ENCODE results near the gene XPO5. TPM values are rescaled to one million over a fixed set of nuclear protein-coding genes. Genes with fewer than 3 reads are reported as not detected.

The XPO5 gene
- total RNA-seq, 1 experiment from 2014 or later = 77.4 TPM

GRCh38 chr6:43621078-43621835 lies 45.4 kb upstream of the XPO5 start:
- TF ChIP-seq POLR2AphosphoS5 (IDR thresholded peaks at IDR 0.05; ENCODE audit: low read depth, low read length) = peak; percentile 56; the same call in 1 of the 2 replicates
- no peak for TF ChIP-seq EGR1 (IDR thresholded peaks at IDR 0.05; ENCODE audit: low read depth)
- H3K36me3 ChIP-seq (ENCODE audit: control insufficient read depth in 1 of 2, insufficient read depth in 2 of 2, low read length in 2 of 2) = peaks cover 26 to 55% of the 10 kb centered on the region in 2 experiments; a peak in 3 of 4 replicates
- no peaks in the 10 kb centered on the region for H4K20me1 ChIP-seq (ENCODE audit: insufficient read depth)
- POLR2A ChIA-PET = no interaction called here
- no peak overlapping the region for H2AFZ ChIP-seq (ENCODE audit: low read depth, low read length, poor library complexity, severe bottlenecking)
- RAD21 ChIA-PET (ENCODE audit: low non-redundant PET in 1 of 2, low total read pairs in 2 of 2, uncharacterized antibody in 2 of 2, unreplicated experiment in 2 of 2) = no interaction called here
- no peaks in the 10 kb centered on the region for H3K4me1 ChIP-seq (ENCODE audit: control insufficient read depth in 1 of 2, insufficient read depth in 2 of 2, low read length in 2 of 2)
- DNase-seq (ENCODE audit: low read depth, low spot score) (no peak), ATAC-seq (peak; percentile 10; the same call in 1 of the 2 replicates)
- no peaks in the 10 kb centered on the region for H3K9me3 ChIP-seq (ENCODE audit: control insufficient read depth in 1 of 2, insufficient read depth in 1 of 2, low read depth in 1 of 2, low read length in 2 of 2)
- peaks cover 3% of the 10 kb centered on the region; the same call in 1 of the 2 replicates for H3K79me2 ChIP-seq (ENCODE audit: insufficient read depth, low read length)
- H3K4me2 ChIP-seq (ENCODE audit: low read length) = no peak overlapping the region
- H3K27me3 ChIP-seq (ENCODE audit: insufficient read depth, low read length) = no peaks in the 10 kb centered on the region
- CTCF ChIA-PET = no interaction called here
- intact Hi-C loops (cut with micrococcal nuclease) = no loop called here
- no peak overlapping the region for H3K27ac ChIP-seq (ENCODE audit: low read depth, low read length)
- no peak overlapping the region for H3K9ac ChIP-seq (ENCODE audit: low read length)
- no TSS peak for BruUV-seq (replicated peaks)
- H3K9me2 ChIP-seq (ENCODE audit: insufficient read depth) = no peaks in the 10 kb centered on the region
- no peak overlapping the region for H3K4me3 ChIP-seq (replicated peaks in 1 of 2; ENCODE audit: low read depth in 1 of 2, low read length in 2 of 2)

- H3K9ac ChIP-seq (ENCODE audit: low read length) = no peak overlapping the region
These were observed 41.1 kb upstream of the XPO5 start for GRCh38 chr6:43616725-43617472.

More at GRCh38 chr6:43616725-43617472, 41.1 kb upstream of the XPO5 start:
- ChIA-PET CTCF (no interaction called here), POLR2A (interaction anchor here (0.6 to 5.9 kb wide), 5 partner anchors 10 to 13 kb away, joined by 3 to 43 read pairs (median 3); partner anchors contain the start of gene GTPBP2), RAD21 (ENCODE audit: low non-redundant PET in 1 of 2, low total read pairs in 2 of 2, uncharacterized antibody in 2 of 2, unreplicated experiment in 2 of 2) (no interaction called here)
- BruUV-seq (replicated peaks) = no TSS peak
- no peak for TF ChIP-seq YY1 (IDR thresholded peaks at IDR 0.05; ENCODE audit: extremely low read depth, insufficient replicate concordance, low read depth, low read length)
- no peak for TF ChIP-seq ELF1 (IDR thresholded peaks at IDR 0.05; ENCODE audit: borderline replicate concordance, low read depth)
- intact Hi-C loops (cut with micrococcal nuclease) = no loop called here
- Histone ChIP-seq H2AFZ (ENCODE audit: low read depth, low read length, poor library complexity, severe bottlenecking) (no peak overlapping the region), H3K27me3 (ENCODE audit: insufficient read depth, low read length) (no peaks in the 10 kb centered on the region), H3K27ac (ENCODE audit: low read depth, low read length) (no peak overlapping the region), H4K20me1 (ENCODE audit: insufficient read depth) (no peaks in the 10 kb centered on the region), H3K4me2 (ENCODE audit: low read length) (no peak overlapping the region), H3K79me2 (ENCODE audit: insufficient read depth, low read length) (no peaks in the 10 kb centered on the region), H3K4me1 (ENCODE audit: control insufficient read depth in 1 of 2, insufficient read depth in 2 of 2, low read length in 2 of 2) (no peaks in the 10 kb centered on the region), H3K36me3 (ENCODE audit: control insufficient read depth in 1 of 2, insufficient read depth in 2 of 2, low read length in 2 of 2) (peaks cover 22 to 27% of the 10 kb centered on the region in 2 experiments; a peak in 3 of 4 replicates), H3K4me3 (replicated peaks in 1 of 2; ENCODE audit: low read depth in 1 of 2, low read length in 2 of 2) (no peak overlapping the region), H3K9me2 (ENCODE audit: insufficient read depth) (no peaks in the 10 kb centered on the region), H3K9me3 (ENCODE audit: control insufficient read depth in 1 of 2, insufficient read depth in 1 of 2, low read depth in 1 of 2, low read length in 2 of 2) (no peaks in the 10 kb centered on the region)
- no peak for ATAC-seq
- DNase-seq (ENCODE audit: low read depth, low spot score) = no peak

Data from HCT116 (cell line).